GM12892 (cell line): ENCODE data around the gene NKPD1.

Source experiments
- POLR2A ChIP-seq: IDR thresholded peaks from 2 replicates; pipeline ENCODE4 v1.6.1; 2011; ENCODE audit warnings: low read depth, low read length, control low read depth
- POLR2AphosphoS5 ChIP-seq: IDR thresholded peaks from 2 replicates; pipeline ENCODE4 v1.6.1; 2011; ENCODE audit warnings: low read depth, low read length, control low read depth

DNA sequence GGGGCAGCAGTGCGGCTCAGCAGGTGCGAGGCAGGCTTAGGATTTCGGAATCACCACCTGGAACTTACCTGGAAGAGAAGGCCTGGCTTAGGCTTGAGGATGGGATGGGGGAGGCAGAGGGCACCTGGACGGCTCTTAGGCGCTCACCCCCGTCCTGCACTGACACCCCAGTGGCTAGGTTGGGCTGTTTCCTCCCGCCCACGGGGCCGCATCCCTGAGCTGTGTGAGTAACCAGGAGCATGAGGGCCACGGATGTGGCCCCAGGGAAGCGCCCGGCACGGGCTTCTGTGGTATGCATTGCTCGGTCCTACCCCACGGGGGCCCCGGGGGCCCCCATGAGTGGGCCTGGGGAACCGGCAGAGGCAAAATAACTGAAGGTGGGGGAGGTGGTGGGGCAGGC is 2.4 kb upstream of the NKPD1 start:
- no peak for TF ChIP-seq POLR2A
- no peak for TF ChIP-seq POLR2AphosphoS5
